EL (cell line): Measurements from ENCODE around the gene DGKH.
A peak's percentile ranks its signal among the peaks of the same experiment; 100 is the strongest.

Source experiments
- DNase-seq: peaks from one replicate; pipeline ENCODE4 v3.0.0-alpha.2; 2016

DGKH gene

GRCh38 chr13:42048342-42048683, at the start of gene DGKH:
DGKH (plus strand) TSS chr13:42048648; CDS start chr13:42048774, 126 bp downstream.
- no peak for DNase-seq

GRCh38 chr13:42000846-42001245, 47.6 kb upstream of the DGKH start:
- DNase-seq: peak; percentile 20

- DNase-seq: peak; percentile 78
Observed at GRCh38 chr13:42001580-42001979, 46.9 kb upstream of the DGKH start.

- no peak for DNase-seq
Observed at GRCh38 chr13:42002066-42002465, 46.4 kb upstream of the DGKH start.

GRCh38 chr13:42007844-42008243, 40.6 kb upstream of the DGKH start:
- DNase-seq: peak; percentile 39

GRCh38 chr13:42009057-42009456, 39.4 kb upstream of the DGKH start:
- DNase-seq: no peak

GRCh38 chr13:42011601-42012350, 36.7 kb upstream of the DGKH start:
- DNase-seq: no peak

- no peak for DNase-seq
Observed at GRCh38 chr13:42014119-42014518, 34.3 kb upstream of the DGKH start.

GRCh38 chr13:42017264-42017663, 31.2 kb upstream of the DGKH start:
- no peak for DNase-seq

- DNase-seq: no peak
Observed at GRCh38 chr13:42021851-42022250, 26.6 kb upstream of the DGKH start.

GRCh38 chr13:42022336-42022735, 26.1 kb upstream of the DGKH start:
- no peak for DNase-seq

GRCh38 chr13:42022796-42023493, 25.5 kb upstream of the DGKH start:
- DNase-seq: no peak

GRCh38 chr13:42027286-42027685, 21.2 kb upstream of the DGKH start:
- no peak for DNase-seq

GRCh38 chr13:42028113-42028799, 20.2 kb upstream of the DGKH start:
- no peak for DNase-seq

GRCh38 chr13:42035905-42036521, 12.4 kb upstream of the DGKH start:
- peak; percentile 45 for DNase-seq

GRCh38 chr13:42036711-42037110, 11.7 kb upstream of the DGKH start:
- DNase-seq: no peak

GRCh38 chr13:42038661-42039456, 9.6 kb upstream of the DGKH start:
- DNase-seq: no peak

- DNase-seq: no peak
Observed at GRCh38 chr13:42039457-42039945, 8.9 kb upstream of the DGKH start.

- DNase-seq: peak; percentile 89
Observed at GRCh38 chr13:42039946-42040729, 8.3 kb upstream of the DGKH start.

GRCh38 chr13:42040730-42041010, 7.8 kb upstream of the DGKH start:
- DNase-seq: no peak

GRCh38 chr13:42041011-42041683, 7.3 kb upstream of the DGKH start:
- peak; percentile 66 for DNase-seq
